Right lobe of liver (tissue), 6 donors: ENCODE measurements around the gene CCDC182. TPM values are rescaled to one million over a fixed set of nuclear protein-coding genes. Genes with fewer than 3 reads are reported as not detected.
A peak's percentile ranks its signal among the peaks of the same experiment; 100 is the strongest.

Source experiments
- ATAC-seq, 4 donors: fragments of 200-7000 bp; cut with Tn5 transposase; one replicate each; pipeline ENCODE4 v1.9.1; 2020; ENCODE audit warnings: mild to moderate bottlenecking in 4 of 4, moderate library complexity in 4 of 4
- DNase-seq, 3 donors: peaks; one replicate each; pipeline ENCODE4 v3.0.0-alpha.2; 2020
- H3K27ac ChIP-seq, 3 donors: fragments of 200-600 bp; one replicate each; pipeline ENCODE4 v1.8.0; 2022
- H3K27me3 ChIP-seq, 2 donors: fragments of 200-600 bp; one replicate each; pipeline ENCODE4 v1.8.0; 2022
- H3K36me3 ChIP-seq, 4 donors: fragments of 200-600 bp; sonication (generic) in 1 of 4; one replicate each; pipeline versions ENCODE4 v1.5.1 to v1.8.0; 2017 to 2022; ENCODE audit warnings: control low read depth in 1 of 4
- H3K4me1 ChIP-seq, 4 donors: fragments of 200-600 bp; sonication (generic) in 1 of 4; one replicate each; pipeline versions ENCODE4 v1.5.1 to v1.8.0; 2017 to 2022; ENCODE audit warnings: control low read depth in 1 of 4
- H3K4me3 ChIP-seq, 3 donors: fragments of 200-600 bp; one replicate each; pipeline ENCODE4 v1.8.0; 2022
- H3K9me3 ChIP-seq, 4 donors: fragments of 200-600 bp; sonication (generic) in 1 of 4; one replicate each; pipeline versions ENCODE4 v1.5.1 to v1.8.0; 2017 to 2022; ENCODE audit warnings: control low read depth in 1 of 4
- CTCF ChIP-seq, 4 donors: fragments of 200-600 bp in 3 of 4; fragments of 450-650 bp in 1 of 4; IDR thresholded peaks; one replicate each; pipeline versions ENCODE4 v1.5.1 to v1.8.0; 2016 to 2022; ENCODE audit warnings: antibody characterized with exemption in 4 of 4, mild to moderate bottlenecking in 2 of 4
- POLR2A ChIP-seq: fragments of 450-650 bp; IDR thresholded peaks from one replicate; pipeline ENCODE4 v1.6.1; 2017; ENCODE audit warnings: antibody characterized with exemption, mild to moderate bottlenecking
- WGBS: methylation state at CpG from one replicate; pipeline ENCODE4 v1.1.6; 2018; ENCODE audit warnings: low coverage, low lambda C conversion rate; ENCODE audit not compliant: insufficient coverage; ENCODE audit errors: missing lambda C conversion rate; 5-methylcytosine and 5-hydroxymethylcytosine counted together
- intact Hi-C, 2 donors: fragments of 100-400 bp; cut with DNase I; formaldehyde crosslinking; loops; one replicate each; pipeline versions ENCODE4 v1.11.2 to v1.14.1; 2022
- total RNA-seq, 6 experiments: library from RNA; depleted of rRNA in 2 of 6; stranded (reverse); fragments of >200 nt in 2 of 6; fragmentation: NEBNext Ultra II Directional in 3 of 6; extraction: Animal tissue kit (Norgen Biotek cat#: 25700) in 3 of 6; gene quantifications; one replicate each; pipeline versions ENCODE4 v1.1.0 to v1.2.4, GENCODE V29; 2016 to 2023
- donor health status: DM: no; HTN: yes; CAD: no.
- donor health status: DM: no; HTN: no; CAD: no.
- donor health status: DM: no; HTN: no; CAD: no.
- donor health status: DM: no; HTN: yes; CAD: no.
- donor health status: DM: no; HTN: yes; CAD: no.

CCDC182 gene
- total RNA-seq, 6 experiments from 2014 or later, result not detected

GRCh38 chr17:57735230-57735629 is 9.9 kb downstream of the CCDC182 start:
- DNase-seq (no peak), ATAC-seq (no peak)
- no peaks in the 10 kb centered on the region for H3K27me3 ChIP-seq
- TF ChIP-seq POLR2A (no peak), CTCF (IDR thresholded peaks at IDR 0.05) (no peak)
- no peak overlapping the region for H3K27ac ChIP-seq
- 74% methylated on average over 3 of the region's 3 CpGs for WGBS
- no peaks in the 10 kb centered on the region for H3K36me3 ChIP-seq
- intact Hi-C loops, result no loop called here
- H3K4me3 ChIP-seq, result no peak overlapping the region
- no peaks in the 10 kb centered on the region for H3K9me3 ChIP-seq
- H3K4me1 ChIP-seq, result peaks cover 0 to 8% (median 0%) of the 10 kb centered on the region in 4 donors

GRCh38 chr17:57733085-57733484 is 12.0 kb downstream of the CCDC182 start:
- H3K27ac ChIP-seq, result no peak overlapping the region
- WGBS, result 93% methylated on average over 2 of the region's 2 CpGs
- TF ChIP-seq CTCF (IDR thresholded peaks at IDR 0.05), result no peak
- TF ChIP-seq POLR2A, result no peak
- ATAC-seq (no peak), DNase-seq (no peak)
- intact Hi-C loops, result no loop called here
- H3K4me3 ChIP-seq, result no peak overlapping the region
- no peaks in the 10 kb centered on the region for H3K9me3 ChIP-seq
- H3K36me3 ChIP-seq, result no peaks in the 10 kb centered on the region
- no peaks in the 10 kb centered on the region for H3K27me3 ChIP-seq
- peaks cover 0 to 8% (median 0%) of the 10 kb centered on the region in 4 donors for H3K4me1 ChIP-seq

GRCh38 chr17:57732062-57732461 is 13.0 kb downstream of the CCDC182 start:
- Histone ChIP-seq H3K4me1 (peaks cover 0 to 8% (median 0%) of the 10 kb centered on the region in 4 donors), H3K9me3 (no peaks in the 10 kb centered on the region), H3K4me3 (no peak overlapping the region), H3K27ac (no peak overlapping the region), H3K36me3 (no peaks in the 10 kb centered on the region), H3K27me3 (no peaks in the 10 kb centered on the region)
- peak; percentile 93 to 98 (median 96) for ATAC-seq
- 50% methylated on average over 3 of the region's 3 CpGs for WGBS
- DNase-seq, result peak; percentile 47 to 87 (median 82)
- intact Hi-C loops, result no loop called here
- no peak for TF ChIP-seq POLR2A
- no peak for TF ChIP-seq CTCF (IDR thresholded peaks at IDR 0.05)

GRCh38 chr17:57730026-57730701 is 14.9 kb downstream of the CCDC182 start:
- intact Hi-C loops, result no loop called here
- Histone ChIP-seq H3K4me3 (no peak overlapping the region), H3K27me3 (no peaks in the 10 kb centered on the region), H3K36me3 (no peaks in the 10 kb centered on the region), H3K9me3 (no peaks in the 10 kb centered on the region), H3K27ac (no peak overlapping the region), H3K4me1 (peaks cover 0 to 8% (median 0%) of the 10 kb centered on the region in 4 donors)
- 82% methylated on average over 3 of the region's 3 CpGs for WGBS
- TF ChIP-seq CTCF (IDR thresholded peaks at IDR 0.05) (no peak), POLR2A (no peak)
- ATAC-seq (no peak), DNase-seq (no peak)
